Fibroblast of skin of left quadriceps (primary cell): ENCODE measurements around the gene ART4.

ENCODE experiments used
- DNase-seq, 2 experiments: peaks; one replicate each; pipeline ENCODE4 v3.0.0-alpha.2; 2013; ENCODE audit warnings: low read depth in 2 of 2

The ART4 gene

DNA sequence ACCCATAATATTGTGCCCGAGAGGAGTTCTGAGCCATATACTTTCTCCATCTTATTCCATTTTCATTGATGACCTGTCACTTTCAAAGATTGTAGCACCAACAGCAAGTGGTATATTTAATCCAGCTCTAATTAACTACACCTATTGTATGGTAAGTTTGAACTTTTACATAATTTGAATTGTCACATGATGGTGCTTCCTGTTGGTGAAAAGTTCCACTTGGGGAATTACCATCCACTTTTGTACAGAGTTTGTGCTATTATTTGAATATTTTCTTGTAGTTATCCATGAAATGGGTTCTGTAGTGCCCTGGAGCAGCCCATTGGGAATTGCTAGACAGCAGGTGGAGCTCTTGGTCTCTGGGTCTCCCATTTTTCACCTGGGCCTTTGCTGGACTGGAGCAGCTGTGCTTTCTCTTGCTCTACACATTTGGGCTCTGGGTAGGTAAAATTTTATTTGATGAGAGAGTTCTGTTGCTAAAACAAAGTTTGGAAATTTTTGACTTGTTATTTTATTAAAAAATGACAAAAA lies 32.3 kb downstream of the ART4 start:
- DNase-seq, result no peak

DNA sequence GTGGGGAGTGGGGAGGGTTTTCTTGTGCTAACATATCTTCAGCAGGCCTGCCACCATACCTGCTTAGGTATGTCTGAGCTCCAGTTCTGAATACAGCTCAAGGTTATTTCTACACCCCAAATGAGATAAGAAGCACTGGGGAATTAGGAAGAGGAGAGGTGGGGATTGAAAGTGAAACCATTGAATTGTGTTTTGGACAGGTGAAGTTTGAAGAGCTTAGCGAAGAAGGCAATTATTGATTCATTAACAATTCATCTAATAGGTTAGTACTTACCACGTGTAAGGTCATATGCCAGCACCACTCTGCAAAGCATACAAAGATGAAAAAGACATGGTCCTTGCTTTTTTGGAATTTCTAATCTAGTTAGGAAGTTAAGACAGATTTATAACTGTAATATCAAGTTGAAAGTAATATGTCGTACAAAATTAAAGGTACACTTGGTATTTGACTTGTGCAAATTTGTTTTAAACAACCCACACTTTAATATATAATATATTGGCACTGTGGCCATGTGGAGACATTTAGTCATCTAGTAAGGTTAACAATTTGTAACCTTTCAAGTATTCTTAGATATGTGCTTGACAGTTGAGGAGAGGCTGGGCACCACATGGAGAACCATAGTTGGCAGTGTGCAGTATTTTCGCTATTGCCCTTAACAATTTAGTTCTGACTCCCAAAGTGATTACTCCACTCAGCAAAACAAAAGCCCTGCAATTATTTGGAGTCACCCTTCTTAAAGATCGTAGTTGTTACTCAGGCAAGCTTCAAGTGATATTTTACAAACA lies 33.0 kb downstream of the ART4 start:
- DNase-seq, result no peak

GRCh38 chr12:14803830-14804160 lies 39.5 kb downstream of the ART4 start:
- peak in 1 of 2 experiments; percentile 3 for DNase-seq

DNA sequence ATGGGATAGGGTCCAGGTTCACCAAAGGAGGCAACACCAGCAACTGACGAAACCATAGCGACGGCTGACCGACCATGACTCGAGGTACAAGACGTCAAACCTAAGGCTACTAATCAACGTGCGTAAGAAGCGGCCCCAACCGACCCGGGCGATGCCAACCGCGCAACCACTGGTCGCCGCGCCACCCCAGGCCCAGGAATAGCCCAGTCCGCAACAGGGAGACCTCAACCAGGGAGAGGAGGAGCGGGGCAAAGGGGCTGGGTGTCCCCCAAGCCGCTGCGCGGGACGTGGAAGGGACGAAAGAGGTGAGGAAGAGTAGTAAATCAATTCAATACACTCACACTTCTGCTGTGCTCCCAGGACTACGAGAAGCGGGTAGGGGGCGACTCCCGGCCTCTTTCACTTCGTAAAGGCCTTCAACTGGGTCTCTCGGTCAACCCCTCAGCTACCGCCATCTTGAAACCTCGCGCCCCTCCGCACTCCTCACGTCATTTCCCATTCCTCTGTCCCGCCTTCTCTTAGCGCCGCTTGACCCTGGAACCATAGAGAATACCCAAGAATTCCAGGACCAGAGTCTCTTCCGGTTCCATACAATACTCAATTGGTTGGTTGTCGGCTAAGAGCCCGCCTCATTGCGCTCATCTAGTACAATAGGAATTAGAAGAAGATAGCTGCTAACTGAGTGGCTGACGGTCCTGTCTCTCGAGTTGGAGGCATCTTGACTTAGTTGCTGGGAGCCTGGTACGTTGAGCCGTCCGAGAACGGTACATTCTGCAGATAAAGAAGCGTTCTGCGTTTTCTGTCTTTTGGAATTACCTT lies 40.1 kb downstream of the ART4 start, which contains the start of the genes C12orf60 and WBP11:
Gene C12orf60, plus strand, starts transcription at position 660 of the 819 bp plus-strand sequence. CDS start 19,266 bp downstream, outside the sequence.
Gene WBP11, minus strand, starts transcription at position 468 of the 819 bp plus-strand sequence. CDS start 2,095 bp downstream, outside the sequence.
- DNase-seq, result peak; percentile 98

DNA sequence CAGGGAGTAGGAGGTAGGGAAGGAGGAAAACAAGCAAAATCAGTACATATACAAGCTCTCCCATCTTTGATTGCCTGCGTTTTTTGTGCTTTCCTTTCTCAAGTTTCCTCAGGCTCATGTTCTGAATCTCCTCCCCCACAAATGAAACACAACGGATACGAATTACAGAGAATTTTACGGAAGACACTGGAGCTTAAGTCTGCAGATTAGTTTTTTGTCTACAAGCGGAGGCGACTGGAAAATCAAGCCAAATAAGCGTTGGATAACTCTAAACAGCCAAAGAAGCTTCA lies 40.7 kb downstream of the ART4 start:
- peak in 1 of 2 experiments; percentile 1 for DNase-seq

DNA sequence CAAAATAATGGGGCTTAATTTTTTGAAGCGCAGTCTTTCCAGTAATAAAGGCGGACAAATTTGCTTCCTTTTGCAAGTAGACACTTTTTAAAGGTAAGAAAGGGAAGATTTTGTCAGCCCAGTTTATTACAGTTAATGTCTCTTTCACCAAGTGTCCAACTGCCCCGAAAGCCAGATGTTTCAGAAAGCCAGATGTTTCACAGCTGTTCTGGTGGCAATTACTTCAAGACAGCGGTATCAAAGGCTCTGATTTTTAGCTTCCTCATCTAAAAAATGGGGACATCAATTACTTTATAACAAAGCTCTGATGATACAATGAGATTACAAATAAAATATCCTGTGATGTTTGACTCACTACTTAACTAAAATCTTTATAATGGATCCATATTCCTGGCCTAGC lies 41.1 kb downstream of the ART4 start:
- DNase-seq, result no peak

- DNase-seq, result no peak
Measured at GRCh38 chr12:14795028-14795448, 48.3 kb downstream of the ART4 start.

DNA sequence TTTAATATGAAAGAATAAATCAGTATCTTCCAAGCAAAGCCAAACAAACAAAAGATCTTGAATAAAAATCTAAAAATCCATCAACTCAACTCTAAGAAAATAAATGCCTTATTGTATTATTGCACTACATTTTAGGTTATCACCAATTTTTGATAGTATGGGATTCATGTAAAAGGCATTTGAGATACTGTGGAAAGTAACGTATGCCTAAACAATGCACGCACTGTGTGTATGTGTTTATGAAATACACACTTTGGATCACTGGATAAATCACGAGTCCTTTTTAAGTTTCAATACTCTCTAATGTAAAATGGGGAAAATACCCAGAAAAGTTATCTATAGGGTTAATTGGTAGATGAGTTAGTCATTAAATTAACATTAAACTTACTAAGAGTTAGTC lies 57.8 kb downstream of the ART4 start:
- no peak for DNase-seq

- DNase-seq, result no peak
Measured at GRCh38 chr12:14784471-14784870, 58.9 kb downstream of the ART4 start.

DNA sequence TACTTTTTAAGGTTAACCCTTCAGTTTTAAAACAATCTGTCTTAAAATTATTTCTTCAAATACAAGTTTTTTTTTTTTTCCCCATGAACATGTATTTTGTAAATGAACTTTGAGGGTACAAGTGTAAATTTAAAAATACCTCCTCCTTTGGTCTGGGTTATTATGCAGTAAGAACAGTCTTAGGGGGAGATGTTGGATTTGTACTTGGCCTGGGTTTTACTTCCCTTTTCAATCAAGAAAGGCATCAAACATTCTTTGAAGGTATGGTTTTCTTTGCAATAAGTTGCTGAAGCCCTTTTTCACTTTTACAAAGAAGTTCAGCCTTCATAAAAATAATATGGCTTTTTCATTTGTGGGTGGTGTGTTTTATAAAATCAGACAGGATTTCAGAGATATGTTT lies 60.6 kb downstream of the ART4 start:
- no peak for DNase-seq

- DNase-seq, result no peak
Measured at GRCh38 chr12:14781563-14781962, 61.8 kb downstream of the ART4 start.

GRCh38 chr12:14780859-14781258 lies 62.5 kb downstream of the ART4 start:
- DNase-seq, result no peak

GRCh38 chr12:14779834-14780233 lies 63.5 kb downstream of the ART4 start:
- DNase-seq, result no peak

GRCh38 chr12:14777271-14777670 lies 66.1 kb downstream of the ART4 start:
- no peak for DNase-seq

GRCh38 chr12:14776236-14776961 lies 66.9 kb downstream of the ART4 start:
- no peak for DNase-seq

DNA sequence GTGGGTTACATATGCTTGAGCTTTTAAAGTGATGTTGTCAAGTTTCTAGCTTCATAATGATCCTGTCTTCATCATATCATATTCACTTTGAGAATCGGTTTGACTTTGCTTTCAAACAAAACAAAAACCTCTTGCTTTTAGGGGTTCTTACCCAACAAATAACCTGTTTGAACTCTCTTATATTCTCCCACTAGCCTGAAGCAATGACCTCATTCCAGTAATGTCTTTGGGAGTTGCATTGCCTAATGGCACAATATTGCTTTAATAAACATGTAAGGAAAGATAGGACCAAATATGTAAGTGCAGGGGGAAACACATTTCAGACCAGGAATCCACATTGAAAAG lies 67.7 kb downstream of the ART4 start:
- peak in 1 of 2 experiments; percentile 36 for DNase-seq
